ENCODE measurements around the gene HOXB4. TPM values are rescaled to one million over a fixed set of nuclear protein-coding genes. Genes with fewer than 3 reads are reported as not detected.

Gene HOXB4
- total RNA-seq, 1 experiment from 2014 or later, result 27.9 TPM

DNA sequence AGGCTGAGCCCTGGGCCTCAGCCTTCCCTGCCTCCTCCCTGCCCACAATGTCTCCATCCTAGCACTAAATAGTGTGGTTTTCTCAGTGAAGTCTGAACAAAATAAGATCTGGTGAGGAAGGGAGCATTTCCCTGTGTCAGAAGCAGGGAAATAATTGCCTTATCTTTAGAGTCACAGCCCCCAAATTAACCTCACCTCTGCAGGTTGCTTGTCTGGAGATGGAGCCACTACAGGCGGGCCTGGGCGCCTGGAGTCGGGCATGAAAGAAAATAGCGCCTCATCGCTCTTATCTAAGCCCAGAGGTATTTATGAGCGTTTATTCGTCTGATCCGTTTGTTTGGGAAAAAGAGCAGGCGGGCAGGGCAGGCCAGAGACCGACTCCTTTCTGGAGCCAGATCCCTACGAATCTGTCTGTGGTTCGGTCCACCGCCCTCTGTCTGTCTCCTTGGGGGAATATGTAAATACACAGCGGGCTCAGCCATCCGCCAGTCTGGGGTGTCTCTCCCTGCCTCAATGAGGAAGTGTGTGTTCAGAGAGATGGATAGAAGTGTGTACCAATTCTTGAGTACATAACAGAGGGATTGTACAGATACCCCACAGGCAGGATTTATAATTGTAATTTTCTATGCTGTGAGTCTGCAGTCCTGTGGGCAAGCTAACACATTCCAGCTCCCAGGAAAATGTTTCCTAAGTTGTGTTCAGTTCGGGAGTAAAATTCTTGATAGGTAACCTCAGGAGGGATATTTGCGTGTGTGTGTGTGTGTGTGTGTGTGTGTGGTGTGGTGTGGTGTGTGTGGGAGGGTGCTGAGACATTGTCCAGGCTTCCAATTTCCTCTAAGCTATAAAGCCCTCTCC is 22.3 kb upstream of the HOXB4 start:
- no peaks in the 10 kb centered on the region for H3K9me3 ChIP-seq (ENCODE audit: control insufficient read depth, insufficient read depth, low read depth, low read length)
- H3K27ac ChIP-seq (ENCODE audit: low read length), result peak overlapping the region; percentile 99
- ChIA-PET CTCF (interaction anchor here (0.6 kb wide), 3 partner anchors 49 to 336 kb away, joined by 3 to 6 read pairs (median 3); no protein-coding TSS in a partner anchor), POLR2A (interaction anchor here (0.7 to 1.6 kb wide), 4 partner anchors 8 to 1282 kb away, joined by 4 to 8 read pairs (median 5); no protein-coding TSS in a partner anchor)
- intact Hi-C loops (cut with micrococcal nuclease; ENCODE audit: unreplicated experiment), result no loop called here
- no peak for DNase-seq (ENCODE audit: low read depth, low spot score)
- TF ChIP-seq, protein P1, sequence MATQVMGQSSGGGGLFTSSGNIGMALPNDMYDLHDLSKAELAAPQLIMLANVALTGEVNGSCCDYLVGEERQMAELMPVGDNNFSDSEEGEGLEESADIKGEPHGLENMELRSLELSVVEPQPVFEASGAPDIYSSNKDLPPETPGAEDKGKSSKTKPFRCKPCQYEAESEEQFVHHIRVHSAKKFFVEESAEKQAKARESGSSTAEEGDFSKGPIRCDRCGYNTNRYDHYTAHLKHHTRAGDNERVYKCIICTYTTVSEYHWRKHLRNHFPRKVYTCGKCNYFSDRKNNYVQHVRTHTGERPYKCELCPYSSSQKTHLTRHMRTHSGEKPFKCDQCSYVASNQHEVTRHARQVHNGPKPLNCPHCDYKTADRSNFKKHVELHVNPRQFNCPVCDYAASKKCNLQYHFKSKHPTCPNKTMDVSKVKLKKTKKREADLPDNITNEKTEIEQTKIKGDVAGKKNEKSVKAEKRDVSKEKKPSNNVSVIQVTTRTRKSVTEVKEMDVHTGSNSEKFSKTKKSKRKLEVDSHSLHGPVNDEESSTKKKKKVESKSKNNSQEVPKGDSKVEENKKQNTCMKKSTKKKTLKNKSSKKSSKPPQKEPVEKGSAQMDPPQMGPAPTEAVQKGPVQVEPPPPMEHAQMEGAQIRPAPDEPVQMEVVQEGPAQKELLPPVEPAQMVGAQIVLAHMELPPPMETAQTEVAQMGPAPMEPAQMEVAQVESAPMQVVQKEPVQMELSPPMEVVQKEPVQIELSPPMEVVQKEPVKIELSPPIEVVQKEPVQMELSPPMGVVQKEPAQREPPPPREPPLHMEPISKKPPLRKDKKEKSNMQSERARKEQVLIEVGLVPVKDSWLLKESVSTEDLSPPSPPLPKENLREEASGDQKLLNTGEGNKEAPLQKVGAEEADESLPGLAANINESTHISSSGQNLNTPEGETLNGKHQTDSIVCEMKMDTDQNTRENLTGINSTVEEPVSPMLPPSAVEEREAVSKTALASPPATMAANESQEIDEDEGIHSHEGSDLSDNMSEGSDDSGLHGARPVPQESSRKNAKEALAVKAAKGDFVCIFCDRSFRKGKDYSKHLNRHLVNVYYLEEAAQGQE (IDR thresholded peaks at IDR 0.05; ENCODE audit: insufficient read depth in 1 of 2, low read depth in 2 of 2, low read length in 1 of 2), result no peak
- no peak for TF ChIP-seq TCF7L2 (IDR thresholded peaks at IDR 0.05; ENCODE audit: low read depth, low read length)
- TF ChIP-seq SIN3A (IDR thresholded peaks at IDR 0.05; ENCODE audit: borderline replicate concordance, insufficient read depth, low read depth, low read length), result peak; percentile 63; the same call in 1 of the 2 replicates
- no peak for TF ChIP-seq CTCF (IDR thresholded peaks at IDR 0.05)
- peak; percentile 8; the same call in 1 of the 2 replicates for TF ChIP-seq POLR2AphosphoS5 (IDR thresholded peaks at IDR 0.05; ENCODE audit: low read depth, low read length)
- H3K27me3 ChIP-seq (ENCODE audit: control insufficient read depth, insufficient read depth, low read length), result no peaks in the 10 kb centered on the region
- no peak for ATAC-seq
- H3K4me1 ChIP-seq (ENCODE audit: control insufficient read depth, insufficient read depth, low read length), result peaks cover 32% of the 10 kb centered on the region
- peak overlapping the region; percentile 70 to 99 for H3K4me3 ChIP-seq (ENCODE audit: low read depth in 2 of 2, low read length in 2 of 2)
- in situ Hi-C loops (cut with HindIII; ENCODE audit: low pct_unique_long_range_greater_than_20kb, low sequenced_read_pairs), result no loop called here
- H3K36me3 ChIP-seq (ENCODE audit: control insufficient read depth, insufficient read depth, low read length), result no peaks in the 10 kb centered on the region; the same call in none of the 2 replicates
- TSS peak; percentile 2 for BruUV-seq (replicated peaks)

GRCh38 chr17:48599354-48599753 is 21.2 kb upstream of the HOXB4 start:
- ATAC-seq, result no peak
- Histone ChIP-seq H3K4me3 (ENCODE audit: low read depth in 2 of 2, low read length in 2 of 2) (peak overlapping the region; percentile 70 to 99), H3K4me1 (ENCODE audit: control insufficient read depth, insufficient read depth, low read length) (peaks cover 38% of the 10 kb centered on the region), H3K9me3 (ENCODE audit: control insufficient read depth, insufficient read depth, low read depth, low read length) (no peaks in the 10 kb centered on the region), H3K27me3 (ENCODE audit: control insufficient read depth, insufficient read depth, low read length) (no peaks in the 10 kb centered on the region), H3K36me3 (ENCODE audit: control insufficient read depth, insufficient read depth, low read length) (no peaks in the 10 kb centered on the region; the same call in none of the 2 replicates), H3K27ac (ENCODE audit: low read length) (peak overlapping the region; percentile 99)
- in situ Hi-C loops (cut with HindIII; ENCODE audit: low pct_unique_long_range_greater_than_20kb, low sequenced_read_pairs) (no loop called here), intact Hi-C loops (cut with micrococcal nuclease; ENCODE audit: unreplicated experiment) (no loop called here)
- TF ChIP-seq CTCF (IDR thresholded peaks at IDR 0.05) (no peak), POLR2AphosphoS5 (IDR thresholded peaks at IDR 0.05; ENCODE audit: low read depth, low read length) (no peak), SIN3A (IDR thresholded peaks at IDR 0.05; ENCODE audit: borderline replicate concordance, insufficient read depth, low read depth, low read length) (no peak), TCF7L2 (IDR thresholded peaks at IDR 0.05; ENCODE audit: low read depth, low read length) (no peak)
- TF ChIP-seq, protein P1 (IDR thresholded peaks at IDR 0.05; ENCODE audit: insufficient read depth in 1 of 2, low read depth in 2 of 2, low read length in 1 of 2), result no peak
- no TSS peak for BruUV-seq (replicated peaks)
- POLR2A ChIA-PET, result interaction anchor here (0.6 to 2.1 kb wide), 4 partner anchors 10 to 342 kb away, joined by 7 to 13 read pairs (median 10); partner anchors contain the start of gene HOXB8
- CTCF ChIA-PET, result interaction anchor here (0.6 to 1.3 kb wide), 2 partner anchors 17 to 145 kb away, joined by 3 read pairs; no protein-coding TSS in a partner anchor
- DNase-seq (ENCODE audit: low read depth, low spot score), result no peak

Data from Panc1 (cell line).